HEK293 (cell line): ENCODE measurements around the gene PHACTR3.

Experiments
- CTCF ChIA-PET: fragments of 350-600 bp; formaldehyde crosslinking; extraction: SDS; loops from one replicate; lab custom pipeline; 2021; ENCODE audit warnings: antibody characterized with exemption; lab: Yijun Ruan, JAX
- POLR2A ChIA-PET: fragments of 300-600 bp; formaldehyde crosslinking; extraction: SDS; loops from one replicate; lab custom pipeline; 2020; ENCODE audit warnings: antibody characterized with exemption, inconsistent platforms; lab: Yijun Ruan, JAX
- H3K27ac ChIP-seq: fragments of 200-500 bp; sonication (Bioruptor generic); 2 replicates; pipeline ENCODE4 v1.5.1; 2014; ENCODE audit warnings: low read depth, low read length, control low read depth, inconsistent platforms; ENCODE audit errors: extremely low read depth
- H3K36me3 ChIP-seq, 2 experiments: fragments of 200-500 bp in 1 of 2; sonication (Bioruptor generic) in 1 of 2; 1 replicate in 1 of 2; 2 replicates in 1 of 2; pipeline ENCODE4 v1.5.1; 2014 to 2017; ENCODE audit warnings: inconsistent platforms in 2 of 2, low read length in 2 of 2; ENCODE audit not compliant: control insufficient read depth in 2 of 2, insufficient read depth in 1 of 2
- H3K4me1 ChIP-seq: fragments of 200-500 bp; sonication (Bioruptor generic); 2 replicates; pipeline ENCODE4 v1.5.1; 2014; ENCODE audit warnings: mild to moderate bottlenecking, low read length, inconsistent platforms; ENCODE audit not compliant: control insufficient read depth, insufficient read depth
- H3K4me3 ChIP-seq: 2 replicates; pipeline ENCODE4 v1.5.1; 2011; ENCODE audit warnings: low read depth, mild to moderate bottlenecking, control low read depth, low read length, moderate library complexity
- H3K9me3 ChIP-seq: fragments of 200-500 bp; sonication (Bioruptor generic); 2 replicates; pipeline ENCODE4 v1.5.1; 2014; ENCODE audit warnings: low read depth, low read length, inconsistent platforms; ENCODE audit not compliant: control insufficient read depth, insufficient read depth
- HOXC10 ChIP-seq: sonication (generic); formaldehyde crosslinking; IDR thresholded peaks from 2 replicates; pipeline ENCODE4 v1.8.1; 2023; ENCODE audit warnings: mild to moderate bottlenecking, missing genetic modification reagents
- MEIS1 ChIP-seq: sonication (generic); formaldehyde crosslinking; IDR thresholded peaks from 2 replicates; pipeline ENCODE4 v1.8.1; 2022; ENCODE audit warnings: missing genetic modification reagents, mild to moderate bottlenecking, borderline replicate concordance
- SETDB1 ChIP-seq: IDR thresholded peaks from one replicate; pipeline ENCODE4 v1.6.1; 2017; ENCODE audit warnings: mild to moderate bottlenecking, low read length, moderate library complexity, mixed read lengths; ENCODE audit not compliant: insufficient read length
- SP7 ChIP-seq: fragments of 450-650 bp; formaldehyde crosslinking; IDR thresholded peaks from 2 replicates; pipeline ENCODE4 v1.5.1; 2016; ENCODE audit warnings: missing biosample characterization, missing genetic modification characterization
- ZBTB1 ChIP-seq: fragments of 450-650 bp; formaldehyde crosslinking; IDR thresholded peaks from 2 replicates; pipeline ENCODE4 v1.5.1; 2016; ENCODE audit warnings: missing biosample characterization, missing genetic modification characterization
- ZNF121 ChIP-seq: fragments of 450-650 bp; formaldehyde crosslinking; IDR thresholded peaks from 2 replicates; pipeline ENCODE4 v1.5.1; 2016; ENCODE audit warnings: missing biosample characterization, missing genetic modification characterization
- ZNF133 ChIP-seq: fragments of 450-650 bp; formaldehyde crosslinking; IDR thresholded peaks from 2 replicates; pipeline ENCODE4 v1.5.1; 2016; ENCODE audit warnings: missing biosample characterization, missing genetic modification characterization
- ZNF16 ChIP-seq: fragments of 450-650 bp; formaldehyde crosslinking; IDR thresholded peaks from 2 replicates; pipeline ENCODE4 v1.5.1; 2016; ENCODE audit warnings: low read depth, missing biosample characterization, missing genetic modification characterization
- ZNF292 ChIP-seq: fragments of 450-650 bp; formaldehyde crosslinking; IDR thresholded peaks from 2 replicates; pipeline ENCODE4 v1.5.1; 2016; ENCODE audit warnings: low read depth, missing biosample characterization, missing genetic modification characterization, borderline replicate concordance
- ZNF341 ChIP-seq: fragments of 450-650 bp; formaldehyde crosslinking; IDR thresholded peaks from 2 replicates; pipeline ENCODE4; 2016; ENCODE audit warnings: low read depth, missing biosample characterization, missing genetic modification characterization
- ZNF350 ChIP-seq: fragments of 450-650 bp; formaldehyde crosslinking; IDR thresholded peaks from 2 replicates; pipeline ENCODE4 v1.5.0; 2017; ENCODE audit warnings: missing biosample characterization, mild to moderate bottlenecking, missing genetic modification characterization
- ZNF423 ChIP-seq: fragments of 450-650 bp; formaldehyde crosslinking; IDR thresholded peaks from 2 replicates; pipeline ENCODE4 v1.5.1; 2016; ENCODE audit warnings: missing biosample characterization, missing genetic modification characterization
- ZNF426 ChIP-seq: fragments of 450-650 bp; formaldehyde crosslinking; IDR thresholded peaks from 2 replicates; pipeline ENCODE4 v1.5.1; 2017; ENCODE audit warnings: missing biosample characterization, missing genetic modification characterization, mild to moderate bottlenecking, inconsistent platforms, moderate library complexity
- ZNF585B ChIP-seq: fragments of 450-650 bp; formaldehyde crosslinking; IDR thresholded peaks from 2 replicates; pipeline ENCODE4 v1.5.1; 2016; ENCODE audit warnings: missing biosample characterization, missing genetic modification characterization
- ZNF624 ChIP-seq: fragments of 450-650 bp; formaldehyde crosslinking; IDR thresholded peaks from 2 replicates; pipeline ENCODE4 v1.5.1; 2017; ENCODE audit warnings: missing biosample characterization, missing genetic modification characterization
- ZNF626 ChIP-seq: fragments of 450-650 bp; sonication (Bioruptor Pico); formaldehyde crosslinking; IDR thresholded peaks from 2 replicates; pipeline ENCODE4 v1.5.1; 2018; ENCODE audit warnings: missing biosample characterization, missing genetic modification characterization, inconsistent platforms
- ZNF768 ChIP-seq: fragments of 450-650 bp; formaldehyde crosslinking; IDR thresholded peaks from 2 replicates; pipeline ENCODE4 v1.5.1; 2018; ENCODE audit warnings: missing biosample characterization, mild to moderate bottlenecking, missing genetic modification characterization
- ZSCAN23 ChIP-seq: fragments of 450-650 bp; formaldehyde crosslinking; IDR thresholded peaks from 2 replicates; pipeline ENCODE4 v1.5.1; 2016; ENCODE audit warnings: missing biosample characterization, missing genetic modification characterization
- ZSCAN30 ChIP-seq: fragments of 450-650 bp; IDR thresholded peaks from 2 replicates; pipeline ENCODE4 v1.5.1; 2018; ENCODE audit warnings: missing biosample characterization, mild to moderate bottlenecking, missing genetic modification characterization, moderate library complexity
- TF ChIP-seq, protein P1 (sequence below): sonication (generic); formaldehyde crosslinking; IDR thresholded peaks from 2 replicates; pipeline ENCODE4 v1.8.1; 2022; ENCODE audit warnings: mild to moderate bottlenecking, moderate library complexity, missing genetic modification reagents
- TF ChIP-seq, protein P2 (sequence below): fragments of 450-650 bp; formaldehyde crosslinking; IDR thresholded peaks from 2 replicates; pipeline ENCODE4 v1.5.1; 2016; ENCODE audit warnings: missing biosample characterization, missing genetic modification characterization, borderline replicate concordance
- TF ChIP-seq, protein P3 (sequence below): fragments of 450-650 bp; formaldehyde crosslinking; IDR thresholded peaks from 2 replicates; pipeline ENCODE4 v1.5.1; 2016; ENCODE audit warnings: missing biosample characterization, missing genetic modification characterization

The PHACTR3 gene

DNA sequence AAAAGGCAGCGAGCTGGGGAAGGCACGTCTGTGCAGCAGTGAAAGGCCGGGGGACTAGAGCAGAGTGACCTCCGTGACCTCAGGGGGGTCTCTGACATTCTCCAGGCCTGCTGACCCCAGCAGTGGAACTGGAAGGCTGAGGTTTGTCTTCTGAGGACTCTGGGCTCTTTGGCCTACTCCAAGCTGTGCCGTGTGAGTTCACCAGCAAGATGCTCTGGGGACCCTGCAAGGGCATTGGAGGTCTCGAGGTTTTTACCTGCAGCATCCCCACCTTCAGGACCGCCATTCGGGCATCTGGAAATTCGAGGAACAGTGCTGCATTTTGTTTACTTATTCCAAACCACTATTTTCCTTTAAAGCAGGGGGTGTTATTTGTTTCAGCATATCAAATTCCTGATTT is 140.9 kb downstream of the PHACTR3 start:
- TF ChIP-seq, protein P1, sequence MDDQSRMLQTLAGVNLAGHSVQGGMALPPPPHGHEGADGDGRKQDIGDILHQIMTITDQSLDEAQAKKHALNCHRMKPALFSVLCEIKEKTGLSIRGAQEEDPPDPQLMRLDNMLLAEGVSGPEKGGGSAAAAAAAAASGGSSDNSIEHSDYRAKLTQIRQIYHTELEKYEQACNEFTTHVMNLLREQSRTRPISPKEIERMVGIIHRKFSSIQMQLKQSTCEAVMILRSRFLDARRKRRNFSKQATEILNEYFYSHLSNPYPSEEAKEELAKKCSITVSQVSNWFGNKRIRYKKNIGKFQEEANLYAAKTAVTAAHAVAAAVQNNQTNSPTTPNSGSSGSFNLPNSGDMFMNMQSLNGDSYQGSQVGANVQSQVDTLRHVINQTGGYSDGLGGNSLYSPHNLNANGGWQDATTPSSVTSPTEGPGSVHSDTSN (CRISPR knock-in tag), result no peak
- TF ChIP-seq, protein P2, sequence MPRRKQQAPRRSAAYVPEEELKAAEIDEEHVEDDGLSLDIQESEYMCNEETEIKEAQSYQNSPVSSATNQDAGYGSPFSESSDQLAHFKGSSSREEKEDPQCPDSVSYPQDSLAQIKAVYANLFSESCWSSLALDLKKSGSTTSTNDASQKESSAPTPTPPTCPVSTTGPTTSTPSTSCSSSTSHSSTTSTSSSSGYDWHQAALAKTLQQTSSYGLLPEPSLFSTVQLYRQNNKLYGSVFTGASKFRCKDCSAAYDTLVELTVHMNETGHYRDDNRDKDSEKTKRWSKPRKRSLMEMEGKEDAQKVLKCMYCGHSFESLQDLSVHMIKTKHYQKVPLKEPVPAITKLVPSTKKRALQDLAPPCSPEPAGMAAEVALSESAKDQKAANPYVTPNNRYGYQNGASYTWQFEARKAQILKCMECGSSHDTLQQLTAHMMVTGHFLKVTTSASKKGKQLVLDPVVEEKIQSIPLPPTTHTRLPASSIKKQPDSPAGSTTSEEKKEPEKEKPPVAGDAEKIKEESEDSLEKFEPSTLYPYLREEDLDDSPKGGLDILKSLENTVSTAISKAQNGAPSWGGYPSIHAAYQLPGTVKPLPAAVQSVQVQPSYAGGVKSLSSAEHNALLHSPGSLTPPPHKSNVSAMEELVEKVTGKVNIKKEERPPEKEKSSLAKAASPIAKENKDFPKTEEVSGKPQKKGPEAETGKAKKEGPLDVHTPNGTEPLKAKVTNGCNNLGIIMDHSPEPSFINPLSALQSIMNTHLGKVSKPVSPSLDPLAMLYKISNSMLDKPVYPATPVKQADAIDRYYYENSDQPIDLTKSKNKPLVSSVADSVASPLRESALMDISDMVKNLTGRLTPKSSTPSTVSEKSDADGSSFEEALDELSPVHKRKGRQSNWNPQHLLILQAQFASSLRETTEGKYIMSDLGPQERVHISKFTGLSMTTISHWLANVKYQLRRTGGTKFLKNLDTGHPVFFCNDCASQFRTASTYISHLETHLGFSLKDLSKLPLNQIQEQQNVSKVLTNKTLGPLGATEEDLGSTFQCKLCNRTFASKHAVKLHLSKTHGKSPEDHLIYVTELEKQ (tag by site-specific recombination), result no peak
- no peak for TF ChIP-seq ZNF292 (tag by site-specific recombination)
- TF ChIP-seq SETDB1, result no peak
- no peak for TF ChIP-seq ZNF133 (tag by site-specific recombination)
- no peak for TF ChIP-seq ZNF426 (tag by site-specific recombination)
- TF ChIP-seq ZBTB1 (tag by site-specific recombination), result no peak
- TF ChIP-seq MEIS1 (CRISPR knock-in tag), result no peak
- TF ChIP-seq SP7 (tag by site-specific recombination), result no peak
- no peak for TF ChIP-seq ZNF350 (tag by site-specific recombination)
- no peak for TF ChIP-seq ZNF768 (tag by site-specific recombination)
- TF ChIP-seq ZNF585B (tag by site-specific recombination), result no peak
- TF ChIP-seq, protein P3, sequence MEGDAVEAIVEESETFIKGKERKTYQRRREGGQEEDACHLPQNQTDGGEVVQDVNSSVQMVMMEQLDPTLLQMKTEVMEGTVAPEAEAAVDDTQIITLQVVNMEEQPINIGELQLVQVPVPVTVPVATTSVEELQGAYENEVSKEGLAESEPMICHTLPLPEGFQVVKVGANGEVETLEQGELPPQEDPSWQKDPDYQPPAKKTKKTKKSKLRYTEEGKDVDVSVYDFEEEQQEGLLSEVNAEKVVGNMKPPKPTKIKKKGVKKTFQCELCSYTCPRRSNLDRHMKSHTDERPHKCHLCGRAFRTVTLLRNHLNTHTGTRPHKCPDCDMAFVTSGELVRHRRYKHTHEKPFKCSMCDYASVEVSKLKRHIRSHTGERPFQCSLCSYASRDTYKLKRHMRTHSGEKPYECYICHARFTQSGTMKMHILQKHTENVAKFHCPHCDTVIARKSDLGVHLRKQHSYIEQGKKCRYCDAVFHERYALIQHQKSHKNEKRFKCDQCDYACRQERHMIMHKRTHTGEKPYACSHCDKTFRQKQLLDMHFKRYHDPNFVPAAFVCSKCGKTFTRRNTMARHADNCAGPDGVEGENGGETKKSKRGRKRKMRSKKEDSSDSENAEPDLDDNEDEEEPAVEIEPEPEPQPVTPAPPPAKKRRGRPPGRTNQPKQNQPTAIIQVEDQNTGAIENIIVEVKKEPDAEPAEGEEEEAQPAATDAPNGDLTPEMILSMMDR, result no peak
- TF ChIP-seq ZNF626 (tag by site-specific recombination), result no peak
- no peak for TF ChIP-seq ZNF16 (tag by site-specific recombination)
- TF ChIP-seq ZSCAN23, result no peak
- TF ChIP-seq, all 188 proteins: peak for 0
- H3K4me1 ChIP-seq, result no peaks in the 10 kb centered on the region
- no peaks in the 10 kb centered on the region for H3K9me3 ChIP-seq
- POLR2A ChIA-PET, result no interaction called here
- CTCF ChIA-PET, result interaction anchor here (0.6 to 1.6 kb wide), 2 partner anchors 174 to 200 kb away, joined by 3 to 9 read pairs; no protein-coding TSS in a partner anchor
- H3K4me3 ChIP-seq, result no peak overlapping the region
- H3K36me3 ChIP-seq, result no peaks in the 10 kb centered on the region
- no peak overlapping the region for H3K27ac ChIP-seq

DNA sequence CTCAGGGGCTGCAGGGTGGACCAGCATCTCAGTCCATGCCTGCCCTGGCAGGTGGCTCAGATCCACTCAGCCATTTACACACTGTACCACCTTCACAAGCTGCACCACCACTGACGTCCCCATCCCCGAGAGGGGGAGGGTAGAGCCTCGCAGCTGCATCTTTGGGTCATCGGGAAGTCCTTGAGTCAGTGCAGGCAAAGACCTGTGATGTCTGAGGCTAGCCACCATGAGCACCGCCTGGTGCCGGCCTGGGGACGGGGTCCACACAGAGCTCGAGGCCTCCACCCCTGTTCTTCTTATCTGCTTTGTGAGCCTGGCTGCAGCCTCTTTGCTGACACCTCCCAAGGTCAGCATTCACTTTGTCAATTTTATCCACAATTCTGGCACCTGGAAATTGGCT is 141.4 kb downstream of the PHACTR3 start:
- CTCF ChIA-PET, result interaction anchor here (1.1 to 1.6 kb wide), 2 partner anchors 147 to 175 kb away, joined by 3 to 9 read pairs; no protein-coding TSS in a partner anchor
- Histone ChIP-seq H3K4me3 (no peak overlapping the region), H3K27ac (no peak overlapping the region), H3K36me3 (no peaks in the 10 kb centered on the region), H3K9me3 (no peaks in the 10 kb centered on the region), H3K4me1 (no peaks in the 10 kb centered on the region)
- POLR2A ChIA-PET, result no interaction called here
- TF ChIP-seq ZNF292 (tag by site-specific recombination) (no peak), ZNF121 (no peak), HOXC10 (CRISPR knock-in tag) (no peak), ZNF624 (tag by site-specific recombination) (no peak), ZNF341 (tag by site-specific recombination) (no peak), ZSCAN30 (tag by site-specific recombination) (no peak), ZNF423 (tag by site-specific recombination) (no peak)
